Activated T-helper 9 cell treated with anti-CD3 and anti-CD28 coated beads, Interleukin-2, amount 50 U/mL, for 16 hours (primary cell): Measurements from ENCODE around the gene SOCS7.
"Not testable (repeated sequence)": the region's sequence is repeated elsewhere in the genome, so short reads cannot be mapped to it uniquely, and the experiment has no call there.

Experiments
- DNase-seq: peaks from one replicate; pipeline ENCODE4 v3.0.0-alpha.2; 2020; ENCODE audit warnings: low read depth

The SOCS7 gene

DNA sequence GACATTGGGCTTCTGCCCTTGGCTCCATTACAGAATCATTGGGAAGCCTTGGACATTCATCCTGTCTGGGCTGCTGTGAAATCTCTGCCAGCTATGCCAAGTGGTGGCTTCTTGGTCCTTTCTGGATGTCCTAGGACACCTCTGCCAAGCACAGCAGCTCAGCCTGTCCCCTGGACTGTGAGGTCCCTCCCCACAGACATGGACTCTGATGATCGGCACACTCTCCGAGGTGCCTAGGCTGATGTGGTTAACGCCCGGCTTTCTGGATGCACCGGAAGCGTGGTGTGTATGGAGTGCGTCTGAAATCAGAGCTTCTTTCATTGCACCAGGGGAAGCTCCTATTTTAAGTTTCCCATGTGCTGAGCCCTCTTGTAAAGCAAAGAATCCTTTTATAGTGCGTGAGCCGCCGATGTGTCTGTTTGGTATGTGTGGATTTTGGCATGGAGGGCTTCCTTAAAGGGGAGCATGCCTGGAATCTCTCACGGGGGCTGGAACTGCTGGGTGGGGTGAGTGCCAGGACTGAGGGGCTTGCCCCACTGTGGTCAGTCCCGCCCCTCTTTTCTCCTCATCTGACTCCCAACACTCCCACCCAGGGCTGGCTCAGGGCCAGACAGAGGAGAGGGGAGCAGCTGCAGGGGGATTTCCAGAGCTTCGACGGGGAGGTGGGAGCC, 69.7 kb downstream of the SOCS7 start:
- DNase-seq = no peak

DNA sequence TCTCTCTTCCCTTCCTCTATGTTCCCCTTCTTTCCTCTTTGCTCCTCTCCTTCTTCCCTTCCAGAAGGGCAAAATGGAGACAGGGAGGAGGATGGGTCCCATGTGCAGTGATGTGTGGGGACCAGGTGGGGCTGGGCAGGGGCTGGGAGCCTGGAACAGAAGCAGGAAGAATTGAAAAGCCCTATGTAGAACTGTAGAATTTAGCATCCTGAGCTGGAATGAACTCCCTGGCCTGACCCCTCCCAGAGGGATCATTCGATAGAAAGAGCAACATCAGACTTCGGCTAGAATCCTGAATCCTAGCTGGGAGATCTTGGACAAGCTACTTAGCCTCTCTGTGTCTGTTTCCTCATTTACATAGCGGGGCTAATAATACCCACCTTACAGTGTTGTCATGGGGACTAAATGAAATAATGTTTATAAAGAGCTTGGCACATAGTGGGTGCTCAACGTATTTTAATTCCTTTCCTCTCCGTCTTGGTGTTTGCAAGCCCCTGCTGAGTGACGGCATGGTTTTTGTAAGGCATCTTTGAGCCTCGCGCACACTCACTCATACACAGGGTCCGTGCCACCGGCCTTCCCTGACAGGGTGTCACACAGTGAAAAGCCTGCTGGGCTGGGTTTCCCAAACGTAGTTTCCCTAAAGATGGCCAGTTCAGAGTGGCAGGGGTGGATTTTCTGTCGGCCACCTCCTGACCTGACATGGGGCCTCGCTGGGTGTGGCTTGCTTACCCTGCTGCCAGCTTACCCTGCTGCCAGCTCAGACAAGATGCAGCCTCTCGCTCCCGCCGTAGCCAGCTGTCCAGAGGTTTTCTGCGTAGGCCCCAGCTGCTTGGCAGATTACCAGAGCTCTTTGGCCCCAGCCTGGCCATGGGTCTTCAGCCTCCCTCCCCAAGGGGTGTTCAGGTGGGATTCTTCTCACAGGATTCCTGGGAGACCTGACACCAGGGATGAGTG, 70.5 kb downstream of the SOCS7 start:
- no peak for DNase-seq

DNA sequence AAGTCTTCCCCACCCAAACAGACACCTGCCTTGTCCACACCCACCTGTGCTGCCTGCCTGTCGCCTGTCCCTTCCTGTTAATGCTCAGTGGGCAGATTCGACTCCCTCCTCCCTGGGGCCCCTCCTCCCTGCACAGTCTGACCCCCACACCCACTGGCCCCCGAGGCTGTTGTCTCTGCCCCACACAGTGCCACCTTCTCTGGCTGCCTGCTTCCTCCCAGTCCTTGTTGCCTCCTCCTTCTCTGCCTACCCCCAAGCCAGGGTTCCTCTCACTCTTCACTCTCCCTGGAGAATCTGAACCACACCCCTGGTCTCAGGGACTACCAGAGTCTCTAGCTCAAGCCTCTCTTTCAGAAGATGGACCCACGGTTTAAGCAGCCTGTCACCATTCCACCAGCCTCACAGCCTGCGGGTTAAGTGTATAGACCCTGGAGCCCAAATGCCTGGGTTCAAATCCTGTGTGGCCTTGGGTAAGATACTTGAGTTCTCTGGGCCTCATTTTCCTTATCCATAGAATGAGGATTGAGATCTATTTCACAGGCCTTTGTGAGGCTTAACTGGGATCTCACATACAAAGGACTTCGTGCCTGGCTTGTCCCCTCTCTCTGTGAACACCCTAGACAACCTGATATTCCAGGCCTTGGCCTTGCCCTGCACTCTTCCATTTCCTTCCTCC, 72.8 kb downstream of the SOCS7 start:
- DNase-seq = no peak

DNA sequence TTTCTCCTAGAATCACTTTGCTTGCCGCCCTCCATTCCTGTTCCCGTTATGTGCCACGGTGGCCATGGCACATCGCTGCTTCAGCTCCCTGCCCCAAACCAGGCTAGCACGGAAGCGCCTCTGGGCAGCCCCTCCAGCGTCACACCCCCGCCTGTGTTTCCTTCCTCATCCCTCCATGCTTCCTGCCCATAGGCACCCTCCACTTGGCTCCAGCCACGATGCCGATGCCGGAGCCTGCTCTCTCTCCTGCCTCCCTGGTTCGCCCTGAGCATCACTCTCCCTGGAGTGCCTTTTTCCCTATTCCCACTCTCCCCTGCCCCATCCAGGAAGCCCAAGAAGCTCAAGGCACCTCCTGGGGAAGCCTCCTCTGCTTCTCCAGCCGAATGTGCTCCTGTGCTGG, 73.4 kb downstream of the SOCS7 start:
- DNase-seq = no peak

DNA sequence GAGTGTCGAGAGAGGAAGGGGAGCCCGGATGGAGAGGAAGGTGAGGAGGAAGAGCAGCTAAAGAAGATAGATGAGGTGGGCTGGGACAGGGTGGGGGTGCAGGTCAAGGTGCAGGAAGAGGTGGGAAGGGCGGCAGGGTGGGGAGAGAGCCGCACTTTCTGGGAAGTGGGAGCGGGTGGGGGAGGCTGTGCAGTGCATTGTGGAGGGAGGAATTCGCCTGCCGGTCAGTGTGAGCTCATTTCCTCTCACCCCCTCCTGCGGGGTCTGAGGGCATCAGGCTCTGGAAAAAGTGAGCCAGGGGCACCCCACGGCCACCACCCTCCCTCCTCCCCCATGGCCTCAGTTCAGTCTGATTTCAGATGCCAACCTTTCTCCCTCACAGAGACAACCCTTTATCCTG, 74.1 kb downstream of the SOCS7 start:
- no peak for DNase-seq

DNA sequence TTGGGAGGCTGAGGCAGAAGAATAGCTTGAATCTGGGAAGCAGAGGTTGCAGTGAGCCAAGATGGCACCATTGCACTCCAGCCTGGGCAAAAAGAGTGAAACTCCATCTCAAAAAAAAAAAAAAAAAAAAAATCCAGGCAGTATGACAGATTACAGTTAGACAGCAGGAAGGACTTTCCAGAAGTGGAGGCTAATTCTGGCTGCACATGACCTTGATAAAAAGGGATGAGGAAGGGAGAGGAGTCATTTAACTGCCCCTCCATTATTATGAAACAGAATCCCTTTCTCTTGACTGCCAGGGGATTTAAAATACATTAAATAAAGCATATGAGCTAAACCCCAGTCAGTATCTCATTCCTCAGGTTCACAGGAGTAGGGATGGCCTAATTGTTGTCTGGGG, 74.8 kb downstream of the SOCS7 start:
- DNase-seq = no peak

DNA sequence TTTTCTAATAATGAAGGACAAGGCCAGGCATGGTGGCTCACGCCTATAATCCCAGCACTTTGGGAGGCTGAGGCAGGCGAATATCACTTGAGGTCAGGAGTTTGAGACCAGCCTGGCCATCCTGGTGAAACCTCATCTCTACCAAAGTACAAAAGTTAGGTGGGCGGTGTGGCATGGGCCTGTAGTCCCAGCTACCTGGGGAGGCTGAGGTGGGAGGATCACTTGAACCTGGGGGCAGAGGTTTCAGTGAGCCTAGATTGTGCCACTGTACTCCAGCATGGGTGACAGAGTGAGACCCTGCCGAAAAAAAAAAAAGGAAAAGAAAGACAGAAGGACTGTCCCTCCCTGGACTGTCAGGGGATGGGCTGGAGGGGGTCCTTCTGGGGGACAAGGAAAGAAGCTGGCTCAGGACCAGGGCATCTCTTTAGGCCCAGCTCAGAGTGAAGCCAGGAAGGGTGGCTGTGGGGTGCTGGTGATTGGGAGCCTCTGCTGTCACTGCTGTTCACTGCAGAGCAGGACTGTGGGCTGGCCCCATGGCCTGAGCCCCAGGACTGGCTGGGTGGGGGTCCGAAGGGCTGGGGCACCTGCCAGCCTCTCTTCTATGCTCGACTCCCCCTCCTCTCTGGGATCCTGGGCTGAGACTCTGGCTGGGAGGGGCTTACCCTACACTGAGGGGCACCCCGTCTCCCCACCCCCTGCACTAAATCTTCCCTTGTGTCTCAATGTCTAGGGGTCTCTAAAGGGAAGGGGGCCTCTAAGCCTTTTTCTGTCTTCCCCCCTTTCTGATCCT, 75.7 kb downstream of the SOCS7 start:
- DNase-seq = no peak

DNA sequence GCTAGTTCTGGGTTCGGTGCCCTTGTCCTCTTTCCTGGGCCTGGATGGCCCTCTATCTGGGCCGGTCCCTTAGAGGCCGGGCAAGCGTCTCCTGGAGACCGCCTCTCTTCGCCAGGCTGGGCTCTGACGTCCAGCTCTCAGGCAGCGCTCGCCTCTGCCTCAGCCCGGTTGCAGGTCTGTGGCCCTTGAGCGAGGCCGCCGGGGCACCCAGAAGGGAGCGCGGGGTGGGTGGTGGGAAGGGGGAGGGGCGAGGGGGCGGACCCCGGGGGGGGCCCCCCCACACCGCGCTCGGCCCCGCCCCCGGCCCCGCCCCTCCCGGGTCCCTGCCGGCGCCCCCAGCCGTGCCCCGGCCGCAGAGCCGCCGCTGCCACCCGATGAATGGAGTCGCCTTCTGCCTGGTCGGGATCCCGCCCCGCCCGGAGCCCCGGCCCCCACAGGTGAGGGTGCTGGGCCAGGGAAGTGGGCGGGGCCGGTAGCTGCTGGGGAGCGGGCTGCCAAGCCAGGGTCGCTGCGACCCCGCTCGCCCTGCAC, 76.5 kb downstream of the SOCS7 start, which contains the start of gene ARHGAP23:
Gene ARHGAP23, plus strand, starts transcription at position 353 of the 531 bp plus-strand sequence. Its CDS starts 22 bp downstream, at position 375.
- DNase-seq = peak; percentile 18

DNA sequence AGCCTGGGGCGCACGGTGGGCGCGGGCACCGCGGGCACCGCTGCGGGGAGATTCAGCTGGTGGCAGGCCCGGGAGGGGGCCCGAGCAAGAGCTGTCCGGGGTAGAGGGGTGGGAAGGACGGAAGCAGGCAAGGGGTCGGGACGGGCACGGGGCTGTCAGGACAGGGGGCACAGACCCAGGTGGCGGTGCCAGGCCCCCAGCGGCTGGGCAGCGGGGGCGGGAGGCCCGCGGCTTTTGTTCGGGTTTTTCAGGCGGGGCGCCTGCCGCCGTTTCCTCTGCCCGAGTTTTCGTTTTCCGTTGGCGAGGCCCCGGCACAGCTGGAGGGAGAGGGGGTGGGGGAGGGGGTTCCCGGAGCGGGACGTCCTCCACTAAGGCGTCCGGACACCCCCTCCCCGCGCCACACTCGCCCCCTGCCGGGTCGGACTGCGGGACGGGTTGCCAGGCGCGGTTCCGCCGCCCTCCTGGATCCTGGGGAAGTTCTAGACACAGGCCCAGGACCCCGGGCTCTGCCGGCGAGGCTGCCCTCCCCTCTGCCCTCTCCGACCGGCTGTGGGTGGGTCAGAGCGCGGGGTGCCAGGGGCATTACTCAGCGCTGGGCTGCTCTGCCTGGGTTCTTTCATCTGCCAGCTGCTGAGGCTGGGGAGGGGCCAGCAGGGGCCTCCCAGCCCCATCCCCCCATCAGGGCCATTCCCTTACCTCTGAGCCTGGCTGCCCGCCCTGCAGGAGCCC, 77.2 kb downstream of the SOCS7 start:
- no peak for DNase-seq

DNA sequence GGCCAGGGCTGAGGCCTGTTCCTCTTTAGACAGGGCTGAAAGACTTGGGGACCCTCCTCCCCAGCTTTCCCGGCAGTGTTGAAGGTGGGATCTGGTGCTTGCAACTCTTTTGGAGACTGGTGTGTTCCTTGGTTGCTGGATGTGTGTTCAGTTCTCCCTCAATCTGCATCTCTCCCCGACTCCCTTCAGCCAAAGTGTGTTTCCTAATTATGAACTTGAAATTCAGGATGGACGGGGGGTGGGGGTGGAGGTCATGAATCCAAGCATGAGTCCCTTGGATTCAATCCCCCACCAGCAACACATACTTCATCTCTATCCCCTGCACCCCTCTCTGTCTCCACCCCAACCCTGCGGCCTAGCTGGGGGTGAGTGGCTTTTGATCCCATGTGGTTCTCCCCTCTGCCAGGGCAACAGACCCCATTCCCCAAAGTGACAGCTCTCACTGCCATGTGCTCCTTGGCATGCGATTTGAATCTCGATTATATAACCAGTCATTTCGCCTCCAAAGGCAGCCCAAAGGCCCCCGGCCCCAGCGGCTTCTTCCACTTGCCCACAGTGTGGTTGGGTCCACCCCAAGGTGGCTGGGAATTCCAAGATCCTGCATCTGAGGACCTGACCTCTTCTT, 77.9 kb downstream of the SOCS7 start:
- no peak for DNase-seq

DNA sequence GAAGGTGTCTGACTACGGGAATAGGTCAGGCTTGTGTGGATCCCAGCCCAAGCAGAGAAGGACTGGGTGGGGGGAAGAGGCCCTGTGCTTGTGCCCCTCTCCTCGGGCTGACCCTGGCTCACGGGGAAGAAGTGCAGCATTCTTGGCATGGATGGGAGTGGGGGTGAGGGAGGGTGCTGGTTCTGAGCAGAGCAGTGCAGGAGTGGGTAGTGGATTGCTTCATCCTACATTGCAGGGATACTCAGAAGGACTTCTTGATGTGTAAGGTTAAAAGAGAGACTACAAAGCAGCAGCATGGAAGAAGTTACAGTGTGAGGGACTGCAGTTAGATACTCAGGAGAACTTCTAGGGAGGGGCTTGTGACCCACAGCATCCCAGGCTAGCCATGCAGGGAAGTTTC, 78.7 kb downstream of the SOCS7 start:
- DNase-seq = no peak

DNA sequence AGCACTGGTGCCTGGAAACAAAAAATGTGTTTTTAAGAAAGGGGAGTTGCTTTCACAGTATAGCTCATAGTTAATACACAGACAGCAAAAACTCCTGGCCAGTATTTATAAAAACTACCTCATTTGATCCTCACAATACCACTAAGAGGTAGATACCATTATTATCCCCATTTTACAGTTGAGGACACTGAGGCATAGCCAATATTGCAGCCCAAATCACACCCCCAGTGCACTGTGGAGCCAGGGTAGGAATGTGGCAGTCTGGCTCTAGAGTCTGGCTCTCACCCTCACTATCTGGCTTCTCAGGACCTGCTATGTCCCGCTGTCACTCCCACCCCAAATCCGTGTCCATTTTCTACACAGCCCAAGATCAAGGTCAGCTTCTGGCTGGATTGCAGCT, 79.2 kb downstream of the SOCS7 start:
- DNase-seq = no peak

DNA sequence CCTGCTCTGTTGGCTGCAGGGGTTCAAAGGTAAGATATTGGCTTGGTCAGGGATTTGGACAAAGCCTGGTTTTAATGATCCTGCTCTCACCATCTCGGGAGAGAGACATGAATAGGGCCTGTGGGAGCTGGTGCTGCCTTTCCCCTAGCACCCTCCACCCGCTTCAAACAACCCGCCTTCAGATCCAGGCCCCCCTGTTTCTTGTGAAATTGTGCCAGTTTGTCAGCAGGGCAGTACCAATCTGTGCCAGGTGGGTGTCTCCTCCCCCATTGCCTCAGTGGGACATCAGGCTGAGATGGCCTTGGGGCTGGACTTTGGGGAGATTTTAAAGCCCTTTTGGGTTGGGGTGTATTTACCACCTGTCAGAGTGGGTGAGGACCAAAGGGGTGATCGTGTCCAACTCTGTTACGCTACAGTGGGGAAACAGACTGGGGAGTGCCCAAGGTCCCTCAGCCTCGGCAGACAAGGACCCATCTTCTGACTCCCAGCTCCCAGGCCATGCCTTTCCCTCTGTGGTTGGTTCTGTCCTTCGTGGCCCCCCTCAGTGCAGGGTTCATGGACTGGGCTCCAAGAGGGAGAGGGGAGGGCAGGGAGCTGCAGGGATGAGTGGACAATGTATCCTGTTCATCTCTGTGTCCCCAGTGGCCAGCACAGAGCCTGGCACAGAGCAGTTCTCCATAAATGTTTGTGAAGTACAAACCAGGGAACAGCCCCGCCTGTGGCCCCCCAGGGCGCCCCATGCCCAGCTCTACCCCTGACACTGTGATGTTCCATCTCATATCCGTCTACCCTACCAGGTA, 79.9 kb downstream of the SOCS7 start:
- no peak for DNase-seq

DNA sequence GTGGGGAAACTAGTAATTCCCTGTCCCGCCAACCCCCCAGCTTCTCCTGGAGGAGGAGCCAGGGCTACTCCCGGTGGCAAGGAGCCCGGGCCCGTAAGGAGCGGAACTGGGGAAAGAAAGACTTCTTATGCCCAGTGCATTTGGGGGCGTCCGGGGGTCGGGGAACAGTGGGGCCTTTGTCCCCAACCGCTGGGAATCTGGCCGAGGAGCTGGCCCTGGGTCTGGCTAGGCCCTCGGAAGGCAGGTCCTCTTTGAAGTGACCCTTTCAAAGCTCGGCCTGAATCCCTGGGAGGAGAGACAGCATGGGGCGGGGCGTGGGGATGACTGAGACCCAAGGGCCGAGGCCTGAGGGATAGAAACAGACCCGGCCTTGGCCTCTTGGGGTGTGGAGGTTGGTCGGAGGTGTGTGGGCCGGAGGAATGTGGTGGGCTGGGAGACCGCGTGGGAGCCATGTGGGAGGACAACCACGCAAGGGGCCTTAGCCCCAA, 82.6 kb downstream of the SOCS7 start:
- no peak for DNase-seq

DNA sequence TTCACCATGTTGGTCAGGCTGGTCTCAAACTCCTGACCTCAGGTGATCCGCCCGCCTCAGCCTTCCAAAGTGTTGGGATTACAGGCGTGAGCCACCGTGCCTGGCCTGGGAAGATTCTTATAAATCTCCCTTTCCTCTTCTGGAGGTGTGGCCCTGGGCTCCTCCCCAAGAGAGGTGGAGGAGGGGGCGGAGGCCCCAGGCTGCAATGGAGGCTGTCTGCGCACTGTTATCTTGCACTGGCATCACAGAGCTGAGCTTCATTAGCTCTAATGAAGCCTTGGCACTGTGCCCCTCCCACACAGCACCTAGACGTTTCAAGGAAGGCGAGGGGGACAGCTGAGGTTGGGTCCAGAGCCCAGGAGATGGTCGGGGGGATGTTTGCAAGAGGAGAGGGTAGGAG, 84.2 kb downstream of the SOCS7 start:
- no peak for DNase-seq

DNA sequence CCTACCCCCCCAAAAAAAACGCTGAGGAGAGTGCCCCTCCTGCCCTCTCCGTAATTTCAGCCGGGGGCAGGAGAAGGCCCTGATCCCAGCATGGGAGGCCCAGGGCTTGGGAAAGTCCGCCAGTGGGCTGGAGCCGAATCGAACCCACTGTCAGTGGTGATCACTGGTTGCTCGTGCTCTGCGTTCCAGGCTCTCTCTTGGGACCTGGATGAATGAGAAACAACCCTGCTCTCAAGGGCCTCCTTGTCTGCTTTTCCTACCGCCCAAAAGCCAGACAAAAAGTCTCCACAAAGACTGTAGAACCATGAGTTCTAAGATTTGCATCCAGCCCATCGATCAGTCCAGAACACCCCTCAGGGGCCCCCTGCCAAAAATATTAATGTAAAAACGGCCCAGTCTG, 84.7 kb downstream of the SOCS7 start:
- no peak for DNase-seq

DNA sequence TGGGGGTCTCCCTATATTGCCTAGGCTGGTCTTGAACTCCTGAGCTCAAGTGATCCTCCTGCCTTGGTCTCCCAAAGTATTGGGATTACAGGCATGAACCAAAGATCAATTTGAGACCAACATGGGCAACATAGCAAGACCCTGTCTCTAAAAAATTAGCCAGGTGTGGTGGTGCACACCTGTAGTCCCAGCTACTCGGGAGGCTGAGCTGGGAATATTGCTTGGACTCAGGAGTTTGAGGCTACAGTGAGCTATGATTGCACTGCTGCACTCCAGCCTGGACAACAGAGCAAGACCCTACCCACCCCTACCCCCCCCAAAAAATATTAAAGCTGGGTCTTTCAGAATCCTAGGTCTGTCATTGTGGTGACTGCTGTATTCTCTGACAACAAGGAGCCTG, 85.7 kb downstream of the SOCS7 start:
- not testable (repeated sequence) for DNase-seq

DNA sequence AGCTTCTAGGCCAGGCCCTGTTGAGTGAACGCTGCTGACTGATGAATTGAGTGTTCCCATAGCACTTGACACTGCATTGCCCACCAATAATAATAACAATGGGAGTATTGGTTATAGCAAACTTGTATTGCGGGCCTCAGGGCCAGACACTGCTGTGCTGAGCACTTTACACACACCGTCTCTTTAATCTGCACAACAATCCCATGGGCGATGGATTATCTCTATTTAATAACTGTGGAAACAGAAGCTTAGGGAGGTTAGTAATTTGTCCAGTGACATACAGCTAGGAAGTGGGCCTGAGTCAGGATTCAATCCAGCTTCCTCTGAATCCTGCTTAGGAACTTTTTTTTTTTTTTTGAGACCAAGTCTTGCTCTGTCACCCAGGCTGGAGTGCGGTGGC, 87.8 kb downstream of the SOCS7 start:
- DNase-seq = no peak

DNA sequence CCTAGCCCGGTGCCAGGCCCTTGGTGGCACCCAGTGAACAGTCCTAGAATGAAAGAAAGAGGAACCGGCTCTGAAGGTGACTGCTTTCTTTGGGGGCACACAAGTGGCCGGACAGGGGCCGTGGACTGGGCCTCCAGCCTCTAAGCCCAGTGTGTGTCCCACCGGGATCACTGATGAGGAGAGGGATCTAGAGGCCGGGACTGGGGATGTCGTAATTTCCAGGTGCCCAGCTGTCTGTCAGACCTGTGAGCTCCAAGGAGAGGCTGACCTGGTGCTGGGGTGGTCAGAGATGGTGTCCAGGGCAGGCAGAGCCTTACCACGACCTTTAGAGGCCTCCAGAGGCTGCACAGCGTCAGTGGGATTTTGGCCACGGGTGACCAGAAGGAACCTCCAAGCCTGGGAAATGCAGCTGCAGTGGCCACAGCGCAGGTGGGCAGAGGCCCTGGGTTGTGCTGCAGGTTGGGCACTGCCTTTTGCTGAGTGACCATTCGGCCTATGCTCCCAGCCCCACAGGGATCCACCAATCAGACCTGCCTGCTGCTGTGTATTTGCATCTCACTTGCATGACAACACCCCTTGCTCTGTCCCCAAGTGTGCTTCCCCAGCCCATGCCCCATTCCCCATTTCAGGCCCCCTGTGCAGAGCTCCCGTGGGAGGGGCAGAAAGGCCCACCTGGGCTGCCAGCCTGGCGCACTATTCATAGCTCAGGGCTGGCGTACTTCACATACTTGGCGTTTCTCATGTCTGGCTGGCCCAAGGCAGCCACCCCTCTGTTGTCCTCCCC, 89.2 kb downstream of the SOCS7 start:
- DNase-seq = no peak
